Endothelial cell of umbilical vein (primary cell): Measurements from ENCODE around the gene HSDL2. TPM values are rescaled to one million over a fixed set of nuclear protein-coding genes. Genes with fewer than 3 reads are reported as not detected.

Experiments used
- BruUV-seq: library from RNA; stranded (reverse); fragments of 400-500 nt; replicated peaks from 2 replicates; lab custom pipeline; 2021; lab: Mats Ljungman, UMichigan
- CTCF ChIA-PET: fragments of 300-600, 350-600 bp; sonication (Branson Sonifier 250); formaldehyde crosslinking; loops from one replicate; lab custom pipeline; 2021; ENCODE audit warnings: antibody characterized with exemption, inconsistent platforms; lab: Charles Lee
- POLR2A ChIA-PET: fragments of 300-600, 350-600 bp; sonication (Branson Sonifier 250); formaldehyde crosslinking; loops from one replicate; lab custom pipeline; 2021; ENCODE audit warnings: antibody characterized with exemption, inconsistent platforms; lab: Charles Lee
- DNase-seq: peaks from one replicate; pipeline ENCODE4 v3.0.0-alpha.2; 2011; ENCODE audit warnings: low read depth, low spot score
- FAIRE-seq: peaks from 2 replicates; lab custom pipeline; 2011; peaks lifted over from hg19 to GRCh38; lab: Jason Lieb, UNC
- H2AFZ ChIP-seq: 2 replicates; pipeline ENCODE4 v1.6.0; 2012; ENCODE audit warnings: low read depth, low read length, control low read depth, inconsistent platforms
- H3K27ac ChIP-seq: 2 replicates; pipeline ENCODE4 v1.5.1; 2011; ENCODE audit warnings: low read depth, mild to moderate bottlenecking, control low read depth, low read length, moderate library complexity; ENCODE audit not compliant: insufficient read depth
- H3K27me3 ChIP-seq, 2 experiments: 2 replicates each; pipeline versions ENCODE4 v1.6.0 to v1.6.1; 2011; ENCODE audit warnings: low read length in 2 of 2, mixed read lengths in 1 of 2; ENCODE audit not compliant: control insufficient read depth in 2 of 2, insufficient read depth in 2 of 2
- H3K36me3 ChIP-seq, 2 experiments: 2 replicates in 1 of 2; 3 replicates in 1 of 2; pipeline ENCODE4 v1.5.1; 2011; ENCODE audit warnings: low read length in 2 of 2, mild to moderate bottlenecking in 1 of 2, moderate library complexity in 1 of 2; ENCODE audit not compliant: control insufficient read depth in 2 of 2, insufficient read depth in 2 of 2; ENCODE audit errors: extremely low read depth in 1 of 2
- H3K4me1 ChIP-seq: 3 replicates; pipeline ENCODE4 v1.5.1; 2011; ENCODE audit warnings: mild to moderate bottlenecking, low read length; ENCODE audit not compliant: control insufficient read depth, insufficient read depth; ENCODE audit errors: extremely low read depth
- H3K4me2 ChIP-seq: 2 replicates; pipeline ENCODE4 v1.6.1; 2011; ENCODE audit warnings: low read length, control low read depth, mixed read lengths; ENCODE audit not compliant: insufficient read depth
- H3K4me3 ChIP-seq, 3 experiments: fragments of 200-600 bp in 1 of 3; sonication (generic), shearing (Covaris generic) in 1 of 3; replicated peaks in 1 of 3; 2 replicates each; pipeline ENCODE4 v1.5.1; 2011 to 2016; ENCODE audit warnings: control low read depth in 3 of 3, low read length in 3 of 3, mild to moderate bottlenecking in 2 of 3, inconsistent platforms in 1 of 3, low read depth in 1 of 3, moderate library complexity in 1 of 3; ENCODE audit not compliant: insufficient read depth in 1 of 3
- H3K79me2 ChIP-seq: 2 replicates; pipeline ENCODE4 v1.6.0; 2012; ENCODE audit warnings: low read length, inconsistent platforms; ENCODE audit not compliant: control insufficient read depth, insufficient read depth
- H3K9ac ChIP-seq: replicated peaks from 2 replicates; pipeline ENCODE3; 2011; ENCODE audit warnings: low read length, control low read depth; ENCODE audit not compliant: insufficient read depth; ENCODE audit errors: extremely low read depth
- H3K9me1 ChIP-seq: replicated peaks from 3 replicates; pipeline ENCODE4 v1.6.0; 2011; ENCODE audit warnings: mild to moderate bottlenecking, low read length; ENCODE audit not compliant: control insufficient read depth, insufficient read depth; ENCODE audit errors: extremely low read depth
- H3K9me3 ChIP-seq: replicated peaks from 2 replicates; pipeline ENCODE4 v1.5.1; 2012; ENCODE audit warnings: low read length, inconsistent platforms; ENCODE audit not compliant: control insufficient read depth, insufficient read depth
- H4K20me1 ChIP-seq: replicated peaks from 2 replicates; pipeline ENCODE3; 2011; ENCODE audit warnings: mild to moderate bottlenecking, low read length; ENCODE audit not compliant: control insufficient read depth, insufficient read depth; ENCODE audit errors: extremely low read depth
- CTCF ChIP-seq, 2 donors: IDR thresholded peaks; 1 replicate in 1 of 2; 2 replicates in 1 of 2; pipeline ENCODE4 v1.5.1; 2011; ENCODE audit warnings: low read length in 2 of 2, mild to moderate bottlenecking in 2 of 2, moderate library complexity in 2 of 2, control low read depth in 1 of 2, inconsistent platforms in 1 of 2, low read depth in 1 of 2; ENCODE audit not compliant: insufficient read depth in 1 of 2; ENCODE audit errors: extremely low read depth in 1 of 2
- EZH2 ChIP-seq: IDR thresholded peaks from 2 replicates; pipeline ENCODE4 v1.6.1; 2012; ENCODE audit warnings: borderline replicate concordance, low read depth, mild to moderate bottlenecking, moderate library complexity, low read length, inconsistent platforms; ENCODE audit not compliant: severe bottlenecking
- FOS ChIP-seq: IDR thresholded peaks from 2 replicates; pipeline ENCODE4 v1.6.1; 2011; ENCODE audit warnings: mild to moderate bottlenecking, low read length, moderate library complexity, borderline replicate concordance; ENCODE audit not compliant: insufficient read depth
- GATA2 ChIP-seq: IDR thresholded peaks from 2 replicates; pipeline ENCODE4 v1.7.0; 2011; ENCODE audit warnings: low read depth, mild to moderate bottlenecking, moderate library complexity, mixed read lengths, low read length; ENCODE audit not compliant: insufficient read length, insufficient read depth
- JUN ChIP-seq: IDR thresholded peaks from 2 replicates; pipeline ENCODE4 v1.6.1; 2011; ENCODE audit warnings: borderline replicate concordance, low read depth; ENCODE audit not compliant: insufficient read length, insufficient read depth
- MAX ChIP-seq: IDR thresholded peaks from 2 replicates; pipeline ENCODE4 v1.6.1; 2011; ENCODE audit not compliant: insufficient read depth, insufficient read length
- MYC ChIP-seq: IDR thresholded peaks from one replicate; pipeline ENCODE4 v1.6.1; 2011; ENCODE audit warnings: mild to moderate bottlenecking, low read depth, low read length
- POLR2A ChIP-seq: IDR thresholded peaks from 2 replicates; pipeline ENCODE4 v1.6.1; 2012; ENCODE audit warnings: low read depth, mild to moderate bottlenecking, control low read depth, low read length
- POLR2AphosphoS5 ChIP-seq: IDR thresholded peaks from 2 replicates; pipeline ENCODE4 v1.6.1; 2012; ENCODE audit warnings: low read depth, mild to moderate bottlenecking, control low read depth, low read length, moderate library complexity; ENCODE audit not compliant: insufficient read depth
- dilution Hi-C: fragments of 300-500 bp; cut with MboI; formaldehyde crosslinking; loops from one replicate; pipeline ENCODE4 v1.15.0; 2019; ENCODE audit warnings: low sequenced_read_pairs; ENCODE audit not compliant: extremely low pct_ligation_motif_present
- intact Hi-C: fragments of 100-400 bp; cut with micrococcal nuclease; formaldehyde crosslinking; loops from one replicate; pipeline ENCODE4 v1.10.0; 2022
- polyA plus RNA-seq, 4 experiments: library from polyadenylated mRNA; depleted of rRNA in 3 of 4; stranded (reverse) in 3 of 4; unstranded in 1 of 4; fragments of >200 nt; gene quantifications; 2 replicates each; pipeline versions ENCODE4 v1.2.1 to v1.2.3, GENCODE V29; 2011 to 2012; ENCODE audit warnings: missing spikeins in 1 of 4
- total RNA-seq: library from RNA; stranded (reverse); gene quantifications from 2 replicates; pipeline ENCODE4 v1.2.3, GENCODE V29; 2021

HSDL2 gene
- total and polyA plus RNA-seq, 2 donors (not counting 3 experiments of a cell fraction or from before 2014, with no cell fraction given) = 5.6 to 22.1 TPM

- Histone ChIP-seq H3K27me3 (no peaks in the 10 kb centered on the region), H3K36me3 (no peaks in the 10 kb centered on the region), H4K20me1 (no peaks in the 10 kb centered on the region), H3K4me1 (no peaks in the 10 kb centered on the region), H3K27ac (no peak overlapping the region), H3K4me3 (no peak overlapping the region), H3K9me1 (no peaks in the 10 kb centered on the region), H3K79me2 (no peaks in the 10 kb centered on the region), H2AFZ (no peak overlapping the region), H3K4me2 (no peak overlapping the region), H3K9me3 (no peaks in the 10 kb centered on the region), H3K9ac (no peak overlapping the region)
- POLR2A ChIA-PET = no interaction called here
- dilution Hi-C loops (no loop called here), intact Hi-C loops (no loop called here)
- DNase-seq (no peak), FAIRE-seq (no peak)
- no TSS peak for BruUV-seq
- CTCF ChIA-PET = no interaction called here
- TF ChIP-seq JUN (no peak), POLR2A (no peak)
Measured at GRCh38 chr9:112496074-112496722, 116.3 kb downstream of the HSDL2 start.

- no peaks in the 10 kb centered on the region for H3K9me1 ChIP-seq
- ChIA-PET POLR2A (no interaction called here), CTCF (interaction anchor here (1.3 kb wide), 1 partner anchor 15 kb away, joined by 3 read pairs; no protein-coding TSS in a partner anchor)
- H3K4me1 ChIP-seq = peaks cover 6% of the 10 kb centered on the region
- no peak for TF ChIP-seq POLR2AphosphoS5
- TF ChIP-seq CTCF (IDR thresholded peaks at IDR 0.05; ENCODE audit: extremely low read depth in 1 of 2, insufficient read depth in 1 of 2, low read depth in 1 of 2, low read length in 2 of 2) = no peak
- no peak for TF ChIP-seq EZH2
- no peak for TF ChIP-seq GATA2
- no peak for TF ChIP-seq JUN
- no peak for TF ChIP-seq POLR2A
- no peak for TF ChIP-seq MYC
- no peak for TF ChIP-seq FOS
- no peak for TF ChIP-seq MAX
- dilution Hi-C loops = no loop called here
- no peaks in the 10 kb centered on the region for H3K79me2 ChIP-seq
- FAIRE-seq (no peak), DNase-seq (no peak)
- no peaks in the 10 kb centered on the region for H3K27me3 ChIP-seq
- no peak overlapping the region for H3K27ac ChIP-seq
- H3K36me3 ChIP-seq = no peaks in the 10 kb centered on the region
- BruUV-seq = no TSS peak
- H4K20me1 ChIP-seq = no peaks in the 10 kb centered on the region
- H3K4me2 ChIP-seq = no peak overlapping the region
- H3K4me3 ChIP-seq = no peak overlapping the region
- H2AFZ ChIP-seq = no peak overlapping the region
- intact Hi-C loops = no loop called here
- H3K9ac ChIP-seq = no peak overlapping the region
- H3K9me3 ChIP-seq = no peaks in the 10 kb centered on the region
Measured at GRCh38 chr9:112500842-112501241, 120.9 kb downstream of the HSDL2 start.
